Globus pallidus (tissue), 1 donor: ENCODE data around the gene SPP1.
"Not testable (repeated sequence)": the region's sequence is repeated elsewhere in the genome, so short reads cannot be mapped to it uniquely, and the experiment has no call there.

ENCODE experiments used
- DNase-seq: peaks from one replicate; pipeline ENCODE4 v3.0.0-alpha.2; 2015; ENCODE audit warnings: low spot score

The SPP1 gene

GRCh38 chr4:87975466-87975865 is at the start of gene SPP1:
TSS of gene SPP1 (plus strand) at chr4:87975714. CDS start at chr4:87976896, 1,182 bp downstream.
- peak; percentile 93 for DNase-seq

DNA sequence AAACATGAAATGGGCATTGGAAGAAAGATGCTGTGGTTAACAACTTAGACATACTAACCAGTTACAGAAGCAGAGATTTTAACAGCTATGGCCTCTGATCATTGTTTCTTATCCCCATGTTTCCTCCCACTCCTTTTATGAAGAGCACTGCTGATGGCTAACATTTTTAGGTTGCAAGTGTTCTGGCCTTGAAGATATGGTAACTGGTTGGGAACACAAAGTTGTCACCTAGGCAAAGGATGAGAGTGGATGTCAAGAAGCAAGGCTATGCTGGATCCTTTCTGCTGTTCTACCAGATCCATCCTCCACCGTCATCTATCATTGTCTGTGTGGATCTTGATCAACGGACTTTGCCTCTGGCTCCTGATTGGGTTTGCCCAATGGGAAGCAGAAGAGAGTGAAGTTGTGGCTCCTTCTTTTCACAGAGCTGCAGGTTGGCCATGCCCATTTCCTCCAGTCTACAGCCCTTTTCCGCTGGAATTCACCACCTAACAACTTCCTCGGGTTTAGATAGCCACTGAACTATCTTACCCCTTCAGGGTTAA is 48.9 kb upstream of the SPP1 start:
- no peak for DNase-seq

GRCh38 chr4:87930629-87931028 is 44.9 kb upstream of the SPP1 start:
- no peak for DNase-seq

GRCh38 chr4:87931932-87932331 is 43.6 kb upstream of the SPP1 start:
- DNase-seq = no peak

- DNase-seq = no peak
Measured at GRCh38 chr4:87932718-87933141, 42.8 kb upstream of the SPP1 start.

DNA sequence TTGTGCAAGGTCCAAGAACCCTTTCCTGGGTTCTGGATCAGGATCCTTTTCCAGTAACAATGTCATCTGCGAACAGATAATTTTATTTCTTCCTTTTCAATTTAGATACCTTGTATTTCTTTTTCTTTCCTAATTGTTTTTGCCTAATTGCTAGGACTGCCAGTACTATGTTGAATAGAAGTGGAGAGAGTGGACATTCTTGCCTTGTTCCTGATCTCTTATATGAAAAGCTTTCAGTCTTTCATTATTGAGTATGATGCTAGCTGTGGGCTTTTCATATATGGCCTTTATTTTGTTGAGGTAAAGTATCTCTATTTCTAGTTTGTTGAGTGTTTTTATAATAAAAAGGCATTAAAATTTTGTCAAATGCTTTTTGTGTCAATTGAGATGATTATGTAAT is 42.2 kb upstream of the SPP1 start:
- no peak for DNase-seq

DNA sequence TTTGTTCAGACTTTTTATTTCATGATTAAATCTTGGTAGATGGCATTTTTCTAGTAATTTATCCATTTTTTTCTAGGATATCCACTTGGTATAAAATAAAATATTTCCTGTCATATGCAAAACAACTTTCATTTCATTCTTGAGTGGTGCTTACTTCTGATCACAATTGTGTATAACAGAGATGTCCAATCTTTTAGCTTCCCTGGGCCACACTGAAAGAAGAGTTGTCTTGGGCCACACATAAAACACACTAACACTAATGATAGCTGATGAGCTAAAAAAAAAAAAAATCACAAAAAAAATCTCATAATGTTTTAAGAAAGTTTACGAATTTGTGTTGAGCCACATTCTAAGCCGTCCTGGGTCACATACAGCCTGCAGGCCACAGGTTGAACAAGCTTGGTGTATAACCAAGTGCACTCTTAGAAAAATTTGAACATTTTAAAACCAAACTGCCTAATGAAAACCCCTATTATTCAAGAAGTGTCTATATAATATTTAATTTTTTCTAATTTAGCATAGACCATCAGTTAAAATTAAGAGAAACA is 41.3 kb upstream of the SPP1 start:
- no peak for DNase-seq

DNA sequence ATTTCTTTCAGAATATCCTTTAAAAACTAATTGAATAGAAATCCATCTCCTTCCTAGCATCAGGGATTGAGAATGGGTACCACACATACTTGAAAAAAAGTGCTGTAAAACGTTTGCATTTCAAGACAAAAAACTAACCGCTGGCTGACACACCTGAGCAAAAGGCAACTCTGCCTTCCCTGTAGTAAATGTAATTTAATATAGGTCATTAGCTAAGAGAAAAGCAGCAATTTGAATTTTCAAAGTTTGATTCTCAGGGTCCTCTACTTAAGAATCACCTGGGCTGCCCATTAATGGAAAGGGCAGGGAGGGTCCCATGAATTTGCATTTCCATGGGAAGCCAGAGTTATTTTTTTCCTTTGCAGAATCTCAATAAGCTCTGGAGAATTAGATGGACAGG is 40.5 kb upstream of the SPP1 start:
- no peak for DNase-seq

- not testable (repeated sequence) for DNase-seq
Measured at GRCh38 chr4:87935954-87936353, 39.6 kb upstream of the SPP1 start.

GRCh38 chr4:87937523-87937922 is 38.0 kb upstream of the SPP1 start:
- DNase-seq = no peak

DNA sequence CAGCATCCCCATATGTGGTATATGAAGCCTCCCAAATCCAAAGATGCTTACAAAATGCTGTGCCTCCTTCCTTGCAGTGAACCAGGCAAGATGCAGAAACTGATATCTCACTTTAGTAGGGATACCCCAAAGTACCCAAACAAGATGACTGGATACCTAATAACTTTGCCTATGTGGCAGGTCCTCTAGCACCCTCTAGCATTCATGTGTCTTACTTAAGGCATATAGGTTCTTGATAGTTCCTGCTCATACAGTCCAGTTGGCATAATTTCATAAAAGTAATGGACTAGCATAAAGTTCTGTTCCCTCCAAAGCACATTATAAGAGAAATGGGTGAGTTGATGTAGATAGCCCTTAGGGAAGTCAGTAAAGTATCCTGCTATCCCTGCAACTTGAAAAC is 36.8 kb upstream of the SPP1 start:
- DNase-seq = no peak

DNA sequence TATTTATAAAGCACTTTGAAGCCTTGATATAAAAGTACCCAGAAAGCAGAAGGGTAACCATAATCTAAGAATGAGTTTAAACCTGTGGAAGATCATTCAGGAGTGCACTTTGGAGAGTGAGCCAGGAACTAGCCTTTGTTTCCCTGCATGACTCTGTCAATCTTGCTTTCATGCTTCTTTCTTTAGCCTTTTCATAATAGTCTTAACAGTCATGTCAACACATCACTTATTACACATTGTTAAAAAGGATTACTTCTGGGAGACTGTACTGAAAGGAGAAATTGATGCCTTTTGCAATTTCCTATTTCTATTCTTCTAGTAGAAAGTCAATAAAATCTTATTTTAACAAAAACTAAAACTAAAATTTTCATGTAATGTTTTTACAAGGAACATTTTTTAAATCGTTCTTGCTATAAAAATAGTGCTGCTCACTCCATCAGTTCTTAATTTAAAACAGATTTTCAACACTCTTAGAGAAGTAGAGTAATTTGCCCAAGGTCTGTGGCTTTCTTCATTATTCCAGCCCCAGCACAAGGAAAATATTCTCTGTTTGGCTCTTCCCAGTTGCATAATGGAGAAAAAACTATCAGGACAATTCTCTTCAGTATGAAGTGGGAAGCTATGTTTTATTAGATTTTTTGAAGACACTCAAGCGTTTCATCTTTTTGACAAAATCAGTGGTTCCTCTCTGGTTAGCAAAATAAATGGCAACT is 35.4 kb upstream of the SPP1 start:
- DNase-seq = no peak

GRCh38 chr4:87940809-87941208 is 34.7 kb upstream of the SPP1 start:
- not testable (repeated sequence) for DNase-seq

- no peak for DNase-seq
Measured at GRCh38 chr4:87941537-87942392, 33.7 kb upstream of the SPP1 start.

GRCh38 chr4:87943660-87944149 is 31.8 kb upstream of the SPP1 start:
- no peak for DNase-seq

DNA sequence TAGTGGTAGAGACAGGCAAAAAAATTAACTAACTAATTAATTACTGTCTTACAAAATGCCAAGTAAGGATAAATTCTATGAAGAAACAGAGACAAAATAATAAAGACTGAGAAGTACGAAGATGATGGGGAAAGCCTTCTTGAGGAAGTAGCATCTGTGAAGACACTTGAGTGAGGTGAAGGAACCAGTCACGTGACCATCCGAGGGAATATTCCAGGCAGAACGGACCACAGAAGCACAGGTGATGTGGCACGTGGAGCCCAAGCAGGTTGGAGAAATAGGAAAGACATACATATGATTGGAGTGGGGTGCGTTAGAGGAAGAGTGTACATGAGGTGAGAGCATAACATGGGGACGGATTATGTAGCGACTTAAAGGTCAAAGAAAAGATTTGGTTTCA is 30.5 kb upstream of the SPP1 start:
- no peak for DNase-seq

GRCh38 chr4:87946766-87947165 is 28.7 kb upstream of the SPP1 start:
- DNase-seq = no peak

- DNase-seq = no peak
Measured at GRCh38 chr4:87947381-87948160, 27.9 kb upstream of the SPP1 start.

DNA sequence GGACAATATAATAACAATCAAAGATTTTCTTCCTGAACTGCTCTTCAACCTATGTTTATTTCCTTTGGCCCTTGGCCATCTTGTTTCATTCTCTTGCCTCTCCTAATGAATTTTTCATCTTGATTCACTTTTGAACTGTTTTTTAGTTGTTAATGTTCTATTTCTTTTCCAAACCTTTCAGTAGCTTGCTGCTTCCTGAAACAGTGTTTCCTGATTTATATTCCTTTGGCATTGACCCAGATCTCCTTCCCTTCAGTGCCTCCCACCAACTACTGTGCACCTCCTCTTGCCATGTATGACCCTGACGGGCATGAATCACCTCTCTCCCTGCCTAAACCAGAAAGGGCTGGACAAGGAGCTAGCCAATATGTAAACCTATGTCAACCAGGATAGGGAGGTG is 25.6 kb upstream of the SPP1 start:
- DNase-seq = no peak

- no peak for DNase-seq
Measured at GRCh38 chr4:87950493-87950892, 25.0 kb upstream of the SPP1 start.

GRCh38 chr4:87950936-87951511 is 24.5 kb upstream of the SPP1 start:
- DNase-seq = no peak
